ENCODE data around the gene AXDND1. TPM values are rescaled to one million over a fixed set of nuclear protein-coding genes. Genes with fewer than 3 reads are reported as not detected.

AXDND1 gene
- total and polyA plus RNA-seq, 9 of the 15 experiments (the other 6 are each of a cell fraction or from before 2014, with no cell fraction given): 0.03 to 0.13 (median 0.06) TPM; not detected in 5

DNA sequence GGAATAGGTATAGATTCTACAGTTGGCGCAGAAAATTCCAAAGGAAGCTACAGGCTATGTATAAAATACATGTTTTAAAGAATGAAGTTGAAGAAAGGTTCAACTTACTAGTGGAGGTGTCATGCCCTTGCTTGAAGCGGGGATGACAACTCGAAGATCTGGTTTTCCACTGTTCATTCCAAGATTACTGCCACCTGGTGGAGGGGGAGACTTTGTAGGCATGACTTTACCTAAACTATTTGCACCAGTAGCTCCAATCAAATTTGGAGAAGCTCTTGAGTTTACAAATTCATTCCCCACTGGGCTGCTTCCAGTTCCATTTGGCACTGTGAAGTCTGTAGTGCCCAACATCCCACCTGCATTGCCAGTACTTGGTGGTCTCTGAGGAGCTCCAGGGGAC is 81.7 kb downstream of the AXDND1 start:
- Histone ChIP-seq H3K79me2 (ENCODE audit: control insufficient read depth, insufficient read depth, low read length) (no peaks in the 10 kb centered on the region), H3K4me2 (ENCODE audit: insufficient read depth, low read length) (0 out of 2 replicates have a peak overlapping the region, but pooled peaks have one; percentile 17), H3K27me3 (ENCODE audit: control insufficient read depth in 2 of 2, insufficient read depth in 2 of 2, low read length in 2 of 2) (peaks cover 3 to 5% of the 10 kb centered on the region in 2 experiments; a peak in 3 of 5 replicates), H3K9ac (ENCODE audit: insufficient read depth in 1 of 2, low read depth in 2 of 2, low read length in 2 of 2) (no peak overlapping the region), H2AFZ (ENCODE audit: low read depth, low read length) (peak overlapping the region; percentile 69), H3K9me1 (ENCODE audit: control insufficient read depth, insufficient read depth, low read length) (no peaks in the 10 kb centered on the region), H3K36me3 (ENCODE audit: control insufficient read depth, insufficient read depth, low read length) (no peaks in the 10 kb centered on the region), H3K27ac (ENCODE audit: extremely low read depth, low read depth, low read length) (peak overlapping the region; percentile 58; the same call in 1 of the 3 replicates), H3K4me1 (replicated peaks in 1 of 2; ENCODE audit: control insufficient read depth in 2 of 2, insufficient read depth in 2 of 2, low read length in 2 of 2) (peaks cover 10 to 11% of the 10 kb centered on the region in 2 experiments; a peak in 3 of 5 replicates), H3K9me3 (replicated peaks; ENCODE audit: control insufficient read depth, insufficient read depth, low read depth, low read length) (no peaks in the 10 kb centered on the region), H4K20me1 (replicated peaks; ENCODE audit: control insufficient read depth, insufficient read depth, low read length) (no peaks in the 10 kb centered on the region), H3K4me3 (no peak overlapping the region)
- ChIA-PET POLR2A (interaction anchor here (0.5 to 1.9 kb wide), 4 partner anchors 8 to 231 kb away, joined by 3 to 11 read pairs (median 6); no protein-coding TSS in a partner anchor), CTCF (ENCODE audit: low intra/inter-chr PET ratio) (no interaction called here)
- TF ChIP-seq E2F1 (CRISPR knock-in tag; IDR thresholded peaks at IDR 0.05) (no peak), CBFA2T3 (IDR thresholded peaks at IDR 0.05) (no peak), HCFC1 (IDR thresholded peaks at IDR 0.05; ENCODE audit: low read depth, low read length) (no peak), NFRKB (IDR thresholded peaks at IDR 0.05; ENCODE audit: low read depth) (no peak), ZFX (CRISPR knock-in tag; IDR thresholded peaks at IDR 0.05) (no peak), NEUROD1 (IDR thresholded peaks at IDR 0.05; ENCODE audit: borderline replicate concordance, low read depth, low read length, partially characterized antibody) (no peak), GTF2F1 (IDR thresholded peaks at IDR 0.05; ENCODE audit: low read depth, low read length) (no peak), ZNF589 (CRISPR knock-in tag; IDR thresholded peaks at IDR 0.05; ENCODE audit: low read depth) (no peak), ZNF133 (CRISPR knock-in tag; IDR thresholded peaks at IDR 0.05) (no peak), RAD21 (CRISPR knock-in tag; conservative IDR thresholded peaks at IDR 0.05 in 1 of 2, IDR thresholded peaks at IDR 0.05 in 1 of 2) (peak in 1 of 2 experiments; percentile 39; a peak in 1 of 4 replicates), ASH1L (IDR thresholded peaks at IDR 0.05; ENCODE audit: borderline replicate concordance, low read depth, partially characterized antibody) (no peak)
- TF ChIP-seq, protein P1, sequence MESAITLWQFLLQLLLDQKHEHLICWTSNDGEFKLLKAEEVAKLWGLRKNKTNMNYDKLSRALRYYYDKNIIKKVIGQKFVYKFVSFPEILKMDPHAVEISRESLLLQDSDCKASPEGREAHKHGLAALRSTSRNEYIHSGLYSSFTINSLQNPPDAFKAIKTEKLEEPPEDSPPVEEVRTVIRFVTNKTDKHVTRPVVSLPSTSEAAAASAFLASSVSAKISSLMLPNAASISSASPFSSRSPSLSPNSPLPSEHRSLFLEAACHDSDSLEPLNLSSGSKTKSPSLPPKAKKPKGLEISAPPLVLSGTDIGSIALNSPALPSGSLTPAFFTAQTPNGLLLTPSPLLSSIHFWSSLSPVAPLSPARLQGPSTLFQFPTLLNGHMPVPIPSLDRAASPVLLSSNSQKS (CRISPR knock-in tag; IDR thresholded peaks at IDR 0.05): no peak
- TF ChIP-seq, protein P2, sequence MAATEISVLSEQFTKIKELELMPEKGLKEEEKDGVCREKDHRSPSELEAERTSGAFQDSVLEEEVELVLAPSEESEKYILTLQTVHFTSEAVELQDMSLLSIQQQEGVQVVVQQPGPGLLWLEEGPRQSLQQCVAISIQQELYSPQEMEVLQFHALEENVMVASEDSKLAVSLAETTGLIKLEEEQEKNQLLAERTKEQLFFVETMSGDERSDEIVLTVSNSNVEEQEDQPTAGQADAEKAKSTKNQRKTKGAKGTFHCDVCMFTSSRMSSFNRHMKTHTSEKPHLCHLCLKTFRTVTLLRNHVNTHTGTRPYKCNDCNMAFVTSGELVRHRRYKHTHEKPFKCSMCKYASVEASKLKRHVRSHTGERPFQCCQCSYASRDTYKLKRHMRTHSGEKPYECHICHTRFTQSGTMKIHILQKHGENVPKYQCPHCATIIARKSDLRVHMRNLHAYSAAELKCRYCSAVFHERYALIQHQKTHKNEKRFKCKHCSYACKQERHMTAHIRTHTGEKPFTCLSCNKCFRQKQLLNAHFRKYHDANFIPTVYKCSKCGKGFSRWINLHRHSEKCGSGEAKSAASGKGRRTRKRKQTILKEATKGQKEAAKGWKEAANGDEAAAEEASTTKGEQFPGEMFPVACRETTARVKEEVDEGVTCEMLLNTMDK (IDR thresholded peaks at IDR 0.05; ENCODE audit: borderline replicate concordance, insufficient read depth, low read depth, low read length, poor library complexity, severe bottlenecking): peak; percentile 12
- TF ChIP-seq, protein P3, sequence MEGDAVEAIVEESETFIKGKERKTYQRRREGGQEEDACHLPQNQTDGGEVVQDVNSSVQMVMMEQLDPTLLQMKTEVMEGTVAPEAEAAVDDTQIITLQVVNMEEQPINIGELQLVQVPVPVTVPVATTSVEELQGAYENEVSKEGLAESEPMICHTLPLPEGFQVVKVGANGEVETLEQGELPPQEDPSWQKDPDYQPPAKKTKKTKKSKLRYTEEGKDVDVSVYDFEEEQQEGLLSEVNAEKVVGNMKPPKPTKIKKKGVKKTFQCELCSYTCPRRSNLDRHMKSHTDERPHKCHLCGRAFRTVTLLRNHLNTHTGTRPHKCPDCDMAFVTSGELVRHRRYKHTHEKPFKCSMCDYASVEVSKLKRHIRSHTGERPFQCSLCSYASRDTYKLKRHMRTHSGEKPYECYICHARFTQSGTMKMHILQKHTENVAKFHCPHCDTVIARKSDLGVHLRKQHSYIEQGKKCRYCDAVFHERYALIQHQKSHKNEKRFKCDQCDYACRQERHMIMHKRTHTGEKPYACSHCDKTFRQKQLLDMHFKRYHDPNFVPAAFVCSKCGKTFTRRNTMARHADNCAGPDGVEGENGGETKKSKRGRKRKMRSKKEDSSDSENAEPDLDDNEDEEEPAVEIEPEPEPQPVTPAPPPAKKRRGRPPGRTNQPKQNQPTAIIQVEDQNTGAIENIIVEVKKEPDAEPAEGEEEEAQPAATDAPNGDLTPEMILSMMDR (IDR thresholded peaks at IDR 0.05 in 2 of 3, conservative IDR thresholded peaks at IDR 0.05 in 1 of 3; ENCODE audit: insufficient read depth in 2 of 3, low read depth in 1 of 3, low read length in 3 of 3): peak; percentile 33 to 57 (median 45); a peak in 4 of 6 replicates
- peak; percentile 18 to 59 (median 23) for DNase-seq (ENCODE audit: extremely low read depth in 1 of 4, low spot score in 3 of 4)
- BruUV-seq (replicated peaks): no TSS peak
- intact Hi-C loops (cut with micrococcal nuclease) (loop anchor here (5.0 kb wide), 1 partner anchor 195 kb away; no protein-coding TSS in a partner anchor), in situ Hi-C loops (cut with MboI) (no loop called here)
- 26% methylated on average over 3 of the region's 3 CpGs for WGBS (ENCODE audit: insufficient coverage, low coverage, missing lambda C conversion rate)
- FAIRE-seq: peak; percentile 75
- peak; percentile 71 for ATAC-seq

All from K562 (cell line).